ENCODE results near the gene TRDMT1.

DNA sequence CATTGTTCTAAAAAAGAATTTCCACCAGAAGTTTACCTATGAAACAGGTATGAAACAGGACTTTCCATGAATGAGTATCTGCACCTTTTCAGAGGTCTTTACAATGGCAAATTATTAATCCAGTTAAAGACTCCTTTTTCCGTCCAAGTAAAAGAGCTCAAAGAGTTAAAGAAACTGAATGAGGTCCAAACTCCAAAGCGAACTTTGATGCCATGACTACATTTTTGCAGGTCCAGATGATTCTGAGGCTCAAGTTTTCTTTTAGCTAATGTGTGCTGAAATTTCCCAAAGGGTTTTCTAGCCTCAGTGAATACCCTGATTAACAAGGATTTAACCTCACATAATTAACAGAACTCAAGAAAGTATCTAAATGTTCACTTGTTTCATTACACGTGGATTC, 81.6 kb downstream of the TRDMT1 start:
- TF ChIP-seq, protein P1, sequence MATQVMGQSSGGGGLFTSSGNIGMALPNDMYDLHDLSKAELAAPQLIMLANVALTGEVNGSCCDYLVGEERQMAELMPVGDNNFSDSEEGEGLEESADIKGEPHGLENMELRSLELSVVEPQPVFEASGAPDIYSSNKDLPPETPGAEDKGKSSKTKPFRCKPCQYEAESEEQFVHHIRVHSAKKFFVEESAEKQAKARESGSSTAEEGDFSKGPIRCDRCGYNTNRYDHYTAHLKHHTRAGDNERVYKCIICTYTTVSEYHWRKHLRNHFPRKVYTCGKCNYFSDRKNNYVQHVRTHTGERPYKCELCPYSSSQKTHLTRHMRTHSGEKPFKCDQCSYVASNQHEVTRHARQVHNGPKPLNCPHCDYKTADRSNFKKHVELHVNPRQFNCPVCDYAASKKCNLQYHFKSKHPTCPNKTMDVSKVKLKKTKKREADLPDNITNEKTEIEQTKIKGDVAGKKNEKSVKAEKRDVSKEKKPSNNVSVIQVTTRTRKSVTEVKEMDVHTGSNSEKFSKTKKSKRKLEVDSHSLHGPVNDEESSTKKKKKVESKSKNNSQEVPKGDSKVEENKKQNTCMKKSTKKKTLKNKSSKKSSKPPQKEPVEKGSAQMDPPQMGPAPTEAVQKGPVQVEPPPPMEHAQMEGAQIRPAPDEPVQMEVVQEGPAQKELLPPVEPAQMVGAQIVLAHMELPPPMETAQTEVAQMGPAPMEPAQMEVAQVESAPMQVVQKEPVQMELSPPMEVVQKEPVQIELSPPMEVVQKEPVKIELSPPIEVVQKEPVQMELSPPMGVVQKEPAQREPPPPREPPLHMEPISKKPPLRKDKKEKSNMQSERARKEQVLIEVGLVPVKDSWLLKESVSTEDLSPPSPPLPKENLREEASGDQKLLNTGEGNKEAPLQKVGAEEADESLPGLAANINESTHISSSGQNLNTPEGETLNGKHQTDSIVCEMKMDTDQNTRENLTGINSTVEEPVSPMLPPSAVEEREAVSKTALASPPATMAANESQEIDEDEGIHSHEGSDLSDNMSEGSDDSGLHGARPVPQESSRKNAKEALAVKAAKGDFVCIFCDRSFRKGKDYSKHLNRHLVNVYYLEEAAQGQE (IDR thresholded peaks at IDR 0.05; ENCODE audit: insufficient read depth in 1 of 2, low read depth in 2 of 2, low read length in 2 of 2): no peak
- TF ChIP-seq TAF1 (IDR thresholded peaks at IDR 0.05; ENCODE audit: borderline replicate concordance, insufficient read depth, low read length) (no peak), POLR2AphosphoS5 (IDR thresholded peaks at IDR 0.05; ENCODE audit: low read depth, low read length) (no peak), SIN3A (IDR thresholded peaks at IDR 0.05; ENCODE audit: borderline replicate concordance, insufficient read depth, low read length) (no peak), FOXP2 (optimal IDR thresholded peaks at IDR 0.05; ENCODE audit: borderline replicate concordance, extremely low read depth, extremely low read length, insufficient read depth) (no peak)

Data from PFSK-1 (cell line).